NCI-H1048 (cell line): ENCODE results near the gene PATZ1.
"Not testable (repeated sequence)": the region's sequence is repeated elsewhere in the genome, so short reads cannot be mapped to it uniquely, and the experiment has no call there.

ENCODE experiments used
- DNase-seq: peaks from one replicate; lab custom pipeline; 2025; lab: John Stamatoyannopoulos, UW

PATZ1 gene

GRCh38 chr22:31346255-31346732 lies at the start of gene PATZ1:
PATZ1 (minus strand) TSS chr22:31346346; CDS start chr22:31345602, 744 bp downstream.
- DNase-seq, result peak; percentile 45

GRCh38 chr22:31394326-31394725 lies 48.2 kb upstream of the PATZ1 start:
- no peak for DNase-seq

GRCh38 chr22:31393893-31394292 lies 47.7 kb upstream of the PATZ1 start:
- no peak for DNase-seq

GRCh38 chr22:31378651-31379050 lies 32.5 kb upstream of the PATZ1 start:
- not testable (repeated sequence) for DNase-seq

- no peak for DNase-seq
These were observed 32.0 kb upstream of the PATZ1 start for GRCh38 chr22:31378123-31378522.

GRCh38 chr22:31377612-31378011 lies 31.5 kb upstream of the PATZ1 start:
- no peak for DNase-seq

- no peak for DNase-seq
These were observed 21.3 kb upstream of the PATZ1 start for GRCh38 chr22:31367426-31367825.

- DNase-seq, result no peak
These were observed 17.8 kb upstream of the PATZ1 start for GRCh38 chr22:31363885-31364465.

GRCh38 chr22:31361743-31362142 lies 15.6 kb upstream of the PATZ1 start:
- DNase-seq, result no peak

- no peak for DNase-seq
These were observed 13.9 kb upstream of the PATZ1 start for GRCh38 chr22:31360029-31360428.

- no peak for DNase-seq
These were observed 8.4 kb upstream of the PATZ1 start for GRCh38 chr22:31354515-31354914.

GRCh38 chr22:31350410-31350863 lies 4.3 kb upstream of the PATZ1 start:
- DNase-seq, result no peak

- DNase-seq, result no peak
These were observed 3.8 kb upstream of the PATZ1 start for GRCh38 chr22:31349960-31350359.

- DNase-seq, result no peak
These were observed 2.6 kb upstream of the PATZ1 start for GRCh38 chr22:31348766-31349165.

- not testable (repeated sequence) for DNase-seq
These were observed 1.8 kb upstream of the PATZ1 start for GRCh38 chr22:31348009-31348337.

- DNase-seq, result peak; percentile 59
These were observed 1.3 kb upstream of the PATZ1 start for GRCh38 chr22:31347251-31348008.

GRCh38 chr22:31346733-31347250 lies 646 bp upstream of the PATZ1 start:
- no peak for DNase-seq

GRCh38 chr22:31345331-31346254 lies 553 bp downstream of the PATZ1 start:
- peak; percentile 81 for DNase-seq

- no peak for DNase-seq
These were observed 1.4 kb downstream of the PATZ1 start for GRCh38 chr22:31344578-31345330.

- no peak for DNase-seq
These were observed 1.9 kb downstream of the PATZ1 start for GRCh38 chr22:31344256-31344577.
